Brain microvascular endothelial cell (primary cell): ENCODE data around the gene MTHFD1.

Source experiments
- DNase-seq: peaks from one replicate; pipeline ENCODE4 v3.0.0-alpha.2; 2020
- H3K27ac ChIP-seq: fragments of 250-450 bp; sonication (Bioruptor Pico); 2 replicates; pipeline ENCODE4 v1.5.1; 2020; ENCODE audit warnings: mild to moderate bottlenecking, moderate library complexity
- H3K27me3 ChIP-seq: fragments of 250-450 bp; sonication (Bioruptor Pico); replicated peaks from 2 replicates; pipeline ENCODE4 v1.5.1; 2020; ENCODE audit warnings: mild to moderate bottlenecking
- H3K36me3 ChIP-seq: fragments of 250-450 bp; sonication (Bioruptor Pico); replicated peaks from 2 replicates; pipeline ENCODE4 v1.5.1; 2020; ENCODE audit warnings: mild to moderate bottlenecking
- H3K4me3 ChIP-seq: 2 replicates; pipeline ENCODE4 v1.5.1; 2011; ENCODE audit warnings: low read depth, mild to moderate bottlenecking, control low read depth, low read length, moderate library complexity
- in situ Hi-C: cut with HindIII; loops from 2 replicates; pipeline ENCODE4 v1.10.0; 2017; ENCODE audit warnings: low sequenced_read_pairs, low pct_ligation_motif_present
- TF ChIP-seq, protein P1 (sequence below): IDR thresholded peaks from 2 replicates; pipeline ENCODE4 v1.5.1; 2011; ENCODE audit warnings: low read depth, mild to moderate bottlenecking, moderate library complexity, low read length, control low read depth, inconsistent platforms; ENCODE audit errors: missing control alignments

MTHFD1 gene

DNA sequence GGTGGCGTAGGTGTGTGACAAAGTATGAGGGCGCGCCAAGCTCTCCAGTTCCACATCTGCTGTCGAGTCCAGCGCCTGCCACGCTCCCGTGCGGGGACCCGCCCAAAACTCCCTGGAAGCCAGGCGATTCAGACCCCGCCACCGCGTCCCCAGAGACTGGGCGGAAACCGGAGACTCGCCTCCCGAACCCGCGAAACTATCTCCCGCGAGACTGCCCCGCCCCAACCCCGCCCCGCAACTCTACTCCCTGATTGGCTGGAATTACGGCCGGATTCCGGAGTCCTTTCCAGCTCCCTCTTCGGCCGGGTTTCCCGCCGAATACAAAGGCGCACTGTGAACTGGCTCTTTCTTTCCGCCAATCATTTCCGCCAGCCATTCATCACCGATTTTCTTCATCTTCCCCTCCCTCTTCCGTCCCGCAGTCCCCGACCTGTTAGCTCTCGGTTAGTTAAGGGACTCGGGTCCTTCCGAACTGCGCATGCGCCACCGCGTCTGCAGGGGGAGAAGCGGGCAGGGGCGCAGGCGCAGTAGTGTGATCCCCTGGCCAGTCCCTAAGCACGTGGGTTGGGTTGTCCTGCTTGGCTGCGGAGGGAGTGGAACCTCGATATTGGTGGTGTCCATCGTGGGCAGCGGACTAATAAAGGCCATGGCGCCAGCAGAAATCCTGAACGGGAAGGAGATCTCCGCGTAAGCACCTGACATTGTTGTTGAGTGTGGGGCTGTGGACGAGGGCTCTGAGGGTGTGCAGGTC, at the start of gene MTHFD1:
Gene MTHFD1 (plus strand): TSS at position 572 of the 751 bp plus-strand sequence. CDS start 75 bp downstream, at position 647.
- Histone ChIP-seq H3K27ac (peak within 1 kb of the TSS; percentile 89), H3K36me3 (peaks cover 5% of the 10 kb centered on the region), H3K4me3 (peak within 1 kb of the TSS; percentile 74), H3K27me3 (no peaks in the 10 kb centered on the region)
- DNase-seq = peak; percentile 99
- TF ChIP-seq, protein P1, sequence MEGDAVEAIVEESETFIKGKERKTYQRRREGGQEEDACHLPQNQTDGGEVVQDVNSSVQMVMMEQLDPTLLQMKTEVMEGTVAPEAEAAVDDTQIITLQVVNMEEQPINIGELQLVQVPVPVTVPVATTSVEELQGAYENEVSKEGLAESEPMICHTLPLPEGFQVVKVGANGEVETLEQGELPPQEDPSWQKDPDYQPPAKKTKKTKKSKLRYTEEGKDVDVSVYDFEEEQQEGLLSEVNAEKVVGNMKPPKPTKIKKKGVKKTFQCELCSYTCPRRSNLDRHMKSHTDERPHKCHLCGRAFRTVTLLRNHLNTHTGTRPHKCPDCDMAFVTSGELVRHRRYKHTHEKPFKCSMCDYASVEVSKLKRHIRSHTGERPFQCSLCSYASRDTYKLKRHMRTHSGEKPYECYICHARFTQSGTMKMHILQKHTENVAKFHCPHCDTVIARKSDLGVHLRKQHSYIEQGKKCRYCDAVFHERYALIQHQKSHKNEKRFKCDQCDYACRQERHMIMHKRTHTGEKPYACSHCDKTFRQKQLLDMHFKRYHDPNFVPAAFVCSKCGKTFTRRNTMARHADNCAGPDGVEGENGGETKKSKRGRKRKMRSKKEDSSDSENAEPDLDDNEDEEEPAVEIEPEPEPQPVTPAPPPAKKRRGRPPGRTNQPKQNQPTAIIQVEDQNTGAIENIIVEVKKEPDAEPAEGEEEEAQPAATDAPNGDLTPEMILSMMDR = no peak
- in situ Hi-C loops = no loop called here

DNA sequence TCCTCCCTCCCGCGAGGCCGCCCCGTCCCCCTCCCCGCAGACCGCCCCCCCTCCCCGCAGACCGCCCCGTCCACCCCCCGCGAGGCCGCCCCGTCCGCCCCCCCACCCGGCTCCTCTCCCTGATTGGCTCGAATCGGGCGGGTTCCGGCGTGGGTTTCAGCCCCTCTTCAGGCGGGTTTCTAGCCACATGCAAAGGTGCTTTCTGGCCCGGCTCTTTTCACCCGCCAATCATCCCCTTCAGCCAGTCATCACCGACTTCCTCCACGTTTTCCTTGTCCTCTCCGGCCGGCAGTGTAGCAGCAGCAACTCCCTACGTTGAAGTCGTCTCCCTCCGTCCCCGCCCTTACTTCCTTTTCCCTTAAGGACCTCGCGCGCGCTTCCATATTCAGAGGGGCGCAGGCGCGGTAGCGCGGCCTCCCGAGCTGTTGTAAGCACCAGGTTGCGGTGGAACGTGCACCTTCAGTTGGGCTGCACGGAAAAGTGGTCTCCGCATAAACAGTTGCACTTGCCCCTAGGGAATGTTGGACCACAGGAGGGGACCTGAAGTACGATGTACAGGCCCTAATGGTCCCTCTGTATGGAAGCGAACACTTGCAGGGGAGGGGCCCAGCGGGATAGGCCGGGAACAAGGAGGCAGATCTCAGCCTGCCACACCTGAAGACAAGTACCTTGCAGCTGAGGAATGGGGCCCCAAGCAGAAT, 49.4 kb upstream of the MTHFD1 start:
- DNase-seq = peak; percentile 99
- in situ Hi-C loops = no loop called here
- H3K27me3 ChIP-seq = no peaks in the 10 kb centered on the region

DNA sequence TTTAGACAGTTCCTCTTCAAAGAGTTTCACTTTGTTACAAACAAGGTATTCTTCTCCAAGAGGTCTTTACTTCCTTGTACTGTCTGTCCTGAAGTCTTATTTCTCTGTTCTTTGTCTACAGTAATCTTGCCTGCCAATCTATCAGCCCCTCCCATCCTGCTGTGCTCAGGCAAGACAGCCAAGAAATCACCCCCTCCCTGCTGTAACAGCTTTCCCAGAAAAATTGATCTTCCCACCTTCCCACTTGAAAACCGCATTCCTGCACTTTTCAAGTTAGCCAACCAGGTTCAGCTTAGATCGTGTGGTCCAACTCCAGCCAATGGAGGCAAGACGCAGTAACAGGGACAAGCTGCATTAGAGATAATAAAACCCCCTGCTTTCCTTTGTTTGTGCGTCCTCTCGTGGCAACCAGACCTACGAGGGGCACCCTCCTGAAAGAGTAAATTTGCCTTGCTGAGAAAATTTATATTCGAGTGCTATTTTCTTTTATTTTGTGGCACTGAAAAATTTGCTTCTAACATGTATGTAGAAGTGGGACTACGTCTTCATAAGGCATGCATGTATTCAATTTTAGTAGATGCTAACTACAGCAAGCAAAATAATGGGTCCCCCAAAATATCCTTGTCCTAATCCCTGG, 47.5 kb upstream of the MTHFD1 start:
- DNase-seq = no peak
- TF ChIP-seq, protein P1 = no peak
- Histone ChIP-seq H3K27ac (no peak overlapping the region), H3K36me3 (no peaks in the 10 kb centered on the region), H3K4me3 (no peak overlapping the region), H3K27me3 (no peaks in the 10 kb centered on the region)
- in situ Hi-C loops = no loop called here

More for the DNA sequence above, 49.4 kb upstream of the MTHFD1 start:
- TF ChIP-seq, protein P1 = no peak
- H3K4me3 ChIP-seq = peak overlapping the region; percentile 82
- no peaks in the 10 kb centered on the region for H3K36me3 ChIP-seq
- H3K27ac ChIP-seq = no peak overlapping the region

DNA sequence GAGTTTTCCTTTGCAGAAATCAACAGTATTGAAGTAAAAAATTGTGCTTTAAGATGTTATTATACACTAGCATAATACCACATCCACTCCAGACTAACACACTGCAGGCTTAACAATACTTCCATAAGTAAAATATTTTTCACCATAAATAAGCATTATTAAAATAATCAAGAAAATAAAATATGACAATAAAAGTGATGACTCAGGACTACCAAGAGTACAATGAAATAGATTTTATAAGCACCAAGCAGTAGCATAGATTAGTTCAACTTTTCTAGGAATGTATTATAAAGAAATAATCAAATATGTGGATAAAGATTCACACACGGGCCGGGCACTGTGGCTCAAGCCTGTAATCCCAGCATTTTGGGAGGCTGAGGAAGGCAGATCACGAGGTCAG, 40.4 kb upstream of the MTHFD1 start:
- TF ChIP-seq, protein P1 = no peak
- H3K27ac ChIP-seq = no peak overlapping the region
- DNase-seq = no peak
- in situ Hi-C loops = no loop called here
- no peaks in the 10 kb centered on the region for H3K36me3 ChIP-seq
- H3K4me3 ChIP-seq = no peak overlapping the region
- H3K27me3 ChIP-seq = no peaks in the 10 kb centered on the region

DNA sequence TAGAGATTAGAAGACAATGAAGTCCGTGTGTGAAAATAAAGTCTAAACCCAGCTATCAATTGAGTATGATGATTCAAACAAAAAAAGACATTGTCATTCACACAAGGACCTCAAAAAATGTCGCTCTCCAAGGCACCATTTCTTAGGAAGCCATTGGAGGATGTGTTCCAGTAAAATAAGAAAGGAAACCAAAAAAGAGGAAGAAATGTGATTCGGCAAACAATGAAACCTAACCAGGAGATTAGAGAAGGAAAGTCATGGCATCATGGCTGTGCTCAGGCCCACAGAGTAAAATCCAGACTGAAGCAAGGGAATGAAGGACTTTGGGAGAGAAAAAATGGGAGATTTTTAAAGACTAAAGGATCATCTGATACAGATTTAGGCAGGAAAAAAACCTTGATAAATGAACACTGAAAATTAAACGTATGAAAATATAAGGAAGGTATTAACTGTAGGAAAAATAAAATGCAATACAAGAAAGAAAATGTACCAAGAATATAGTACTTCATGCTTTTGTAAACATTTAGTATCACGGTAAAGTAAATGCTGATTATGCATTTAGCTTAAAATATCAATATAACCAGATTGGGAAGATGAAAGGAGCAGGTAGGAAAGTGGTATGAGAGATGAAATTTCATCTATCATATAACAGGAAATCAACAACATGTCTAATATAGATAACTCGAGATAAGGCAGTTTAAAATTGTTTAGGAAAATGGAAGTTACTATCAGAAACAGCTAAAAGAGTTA, 38.2 kb upstream of the MTHFD1 start:
- Histone ChIP-seq H3K4me3 (no peak overlapping the region), H3K27me3 (no peaks in the 10 kb centered on the region), H3K27ac (no peak overlapping the region), H3K36me3 (no peaks in the 10 kb centered on the region)
- TF ChIP-seq, protein P1 = no peak
- no peak for DNase-seq
- in situ Hi-C loops = no loop called here
